GM18870 (cell line): Measurements from ENCODE around the gene GALNT2.

Source experiments
- ATAC-seq: cut with Tn5 transposase; IDR thresholded peaks from one replicate; pipeline ENCODE4 v1.9.1; 2021; ENCODE audit warnings: moderate library complexity; ENCODE audit not compliant: unreplicated experiment

The GALNT2 gene

GRCh38 chr1:230199034-230199433 is 132.0 kb downstream of the GALNT2 start:
- no peak for ATAC-seq

- no peak for ATAC-seq
Measured at GRCh38 chr1:230199554-230199953, 132.5 kb downstream of the GALNT2 start.

- ATAC-seq, result no peak
Measured at GRCh38 chr1:230200276-230200675, 133.2 kb downstream of the GALNT2 start.

- ATAC-seq, result no peak
Measured at GRCh38 chr1:230201445-230201844, 134.4 kb downstream of the GALNT2 start.

GRCh38 chr1:230204842-230205241 is 137.8 kb downstream of the GALNT2 start:
- ATAC-seq, result no peak

- ATAC-seq, result no peak
Measured at GRCh38 chr1:230205719-230206198, 138.7 kb downstream of the GALNT2 start.

GRCh38 chr1:230206207-230206606 is 139.2 kb downstream of the GALNT2 start:
- ATAC-seq, result no peak

GRCh38 chr1:230206976-230207375 is 139.9 kb downstream of the GALNT2 start:
- no peak for ATAC-seq

- no peak for ATAC-seq
Measured at GRCh38 chr1:230207598-230207997, 140.6 kb downstream of the GALNT2 start.

- peak; percentile 32 for ATAC-seq
Measured at GRCh38 chr1:230208619-230209261, 141.7 kb downstream of the GALNT2 start.

GRCh38 chr1:230210326-230210980 is 143.4 kb downstream of the GALNT2 start:
- no peak for ATAC-seq

GRCh38 chr1:230210981-230211336 is 143.9 kb downstream of the GALNT2 start:
- ATAC-seq, result no peak

GRCh38 chr1:230211436-230212145 is 144.6 kb downstream of the GALNT2 start:
- no peak for ATAC-seq

GRCh38 chr1:230212405-230212936 is 145.4 kb downstream of the GALNT2 start:
- peak; percentile 45 for ATAC-seq

- ATAC-seq, result no peak
Measured at GRCh38 chr1:230215031-230215430, 148.0 kb downstream of the GALNT2 start.

GRCh38 chr1:230215529-230215928 is 148.5 kb downstream of the GALNT2 start:
- ATAC-seq, result no peak

- no peak for ATAC-seq
Measured at GRCh38 chr1:230216896-230217295, 149.9 kb downstream of the GALNT2 start.

- ATAC-seq, result no peak
Measured at GRCh38 chr1:230218667-230219066, 151.6 kb downstream of the GALNT2 start.

- no peak for ATAC-seq
Measured at GRCh38 chr1:230219174-230220067, 152.4 kb downstream of the GALNT2 start.

- no peak for ATAC-seq
Measured at GRCh38 chr1:230220478-230220877, 153.4 kb downstream of the GALNT2 start.

- ATAC-seq, result no peak
Measured at GRCh38 chr1:230220907-230221306, 153.9 kb downstream of the GALNT2 start.
